Esophagus squamous epithelium (tissue), 5 donors: ENCODE results near the gene INSC. TPM values are rescaled to one million over a fixed set of nuclear protein-coding genes. Genes with fewer than 3 reads are reported as not detected.

Experiments
- DNase-seq: peaks from one replicate; lab custom pipeline; 2025; lab: John Stamatoyannopoulos, UW
- H3K27ac ChIP-seq, 4 donors: fragments of 200-600 bp; sonication (generic); one replicate each; pipeline ENCODE4 v1.5.1; 2016 to 2019; ENCODE audit warnings: mild to moderate bottlenecking in 1 of 4
- H3K27me3 ChIP-seq, 4 donors: fragments of 200-600 bp; sonication (generic); 1 replicate in 3 of 4; 2 replicates in 1 of 4; pipeline versions ENCODE4 v1.5.1 to v1.6.0; 2017 to 2021; ENCODE audit warnings: antibody characterized with exemption in 1 of 4
- H3K36me3 ChIP-seq, 3 donors: fragments of 200-600 bp; sonication (generic); one replicate each; pipeline ENCODE4 v1.5.1; 2016 to 2019
- H3K4me1 ChIP-seq, 3 donors: fragments of 200-600 bp; sonication (generic); one replicate each; pipeline ENCODE4 v1.5.1; 2017 to 2019
- H3K4me3 ChIP-seq, 4 donors: fragments of 200-600 bp; sonication (generic); 1 replicate in 3 of 4; 2 replicates in 1 of 4; pipeline ENCODE4 v1.5.1; 2016 to 2019; ENCODE audit warnings: mild to moderate bottlenecking in 2 of 4, moderate library complexity in 1 of 4
- H3K9me3 ChIP-seq, 3 donors: fragments of 200-600 bp; sonication (generic); one replicate each; pipeline ENCODE4 v1.5.1; 2016 to 2019
- CTCF ChIP-seq, 6 experiments: fragments of 450-650 bp in 4 of 6; fragments of 200-600 bp in 2 of 6; sonication (generic) in 2 of 6; IDR thresholded peaks; one replicate each; pipeline ENCODE4 v1.5.1; 2016 to 2019; ENCODE audit warnings: antibody characterized with exemption in 6 of 6, mild to moderate bottlenecking in 4 of 6, moderate library complexity in 4 of 6
- POLR2A ChIP-seq, 4 donors: fragments of 450-650 bp; IDR thresholded peaks; one replicate each; pipeline ENCODE4 v1.6.1; 2017; ENCODE audit warnings: antibody characterized with exemption in 4 of 4, mild to moderate bottlenecking in 4 of 4, moderate library complexity in 3 of 4
- WGBS, 2 donors: methylation state at CpG; one replicate each; pipeline ENCODE4 v1.1.5; 2018; 5-methylcytosine and 5-hydroxymethylcytosine counted together
- intact Hi-C: fragments of 100-400 bp; cut with DNase I; formaldehyde crosslinking; loops from one replicate; pipeline ENCODE4 v1.15.0; 2022
- total RNA-seq, 4 donors: library from RNA; depleted of rRNA; stranded (reverse); fragments of >200 nt; gene quantifications; one replicate each; pipeline ENCODE4 v1.1.0, GENCODE V29; 2016
- donor health status: DM: yes; HTN: yes; CAD: no.

Gene INSC
- total RNA-seq, 4 donors from 2014 or later = 0.30 to 0.38 TPM; not detected in 2

- no peaks in the 10 kb centered on the region for H3K4me1 ChIP-seq
- no peaks in the 10 kb centered on the region for H3K27me3 ChIP-seq
- H3K27ac ChIP-seq = no peak overlapping the region
- intact Hi-C loops = no loop called here
- no peaks in the 10 kb centered on the region for H3K9me3 ChIP-seq
- WGBS, 2 donors = 42 to 62% methylated on average over 2 of the region's 2 CpGs
- no peak overlapping the region for H3K4me3 ChIP-seq
- no peak for DNase-seq
- TF ChIP-seq POLR2A (IDR thresholded peaks at IDR 0.05) (no peak), CTCF (IDR thresholded peaks at IDR 0.05) (no peak)
- no peaks in the 10 kb centered on the region for H3K36me3 ChIP-seq
These were observed 83.6 kb downstream of the INSC start for GRCh38 chr11:15198284-15198683.

GRCh38 chr11:15199693-15200092, 85.0 kb downstream of the INSC start:
- no peaks in the 10 kb centered on the region for H3K27me3 ChIP-seq
- no peaks in the 10 kb centered on the region for H3K4me1 ChIP-seq
- 47 to 52% methylated on average over 2 to 3 of the region's 3 CpGs for WGBS, 2 donors
- H3K36me3 ChIP-seq = no peaks in the 10 kb centered on the region
- H3K4me3 ChIP-seq = no peak overlapping the region
- intact Hi-C loops = no loop called here
- TF ChIP-seq POLR2A (IDR thresholded peaks at IDR 0.05) (no peak), CTCF (IDR thresholded peaks at IDR 0.05) (no peak)
- no peak for DNase-seq
- H3K9me3 ChIP-seq = no peaks in the 10 kb centered on the region
- H3K27ac ChIP-seq = no peak overlapping the region

GRCh38 chr11:15200696-15201095, 86.0 kb downstream of the INSC start:
- 89 to 91% methylated on average over 5 to 9 of the region's 12 CpGs for WGBS, 2 donors
- H3K36me3 ChIP-seq = no peaks in the 10 kb centered on the region
- TF ChIP-seq POLR2A (IDR thresholded peaks at IDR 0.05) (no peak), CTCF (IDR thresholded peaks at IDR 0.05) (no peak)
- DNase-seq = no peak
- H3K27me3 ChIP-seq = no peaks in the 10 kb centered on the region
- H3K4me1 ChIP-seq = no peaks in the 10 kb centered on the region
- H3K9me3 ChIP-seq = no peaks in the 10 kb centered on the region
- H3K27ac ChIP-seq = no peak overlapping the region
- H3K4me3 ChIP-seq = no peak overlapping the region
- intact Hi-C loops = no loop called here

GRCh38 chr11:15201586-15201985, 86.9 kb downstream of the INSC start:
- Histone ChIP-seq H3K27ac (no peak overlapping the region), H3K36me3 (no peaks in the 10 kb centered on the region), H3K9me3 (no peaks in the 10 kb centered on the region), H3K27me3 (no peaks in the 10 kb centered on the region), H3K4me1 (no peaks in the 10 kb centered on the region), H3K4me3 (no peak overlapping the region)
- WGBS, 2 donors = 83 to 100% methylated on average over 3 to 4 of the region's 4 CpGs
- TF ChIP-seq POLR2A (IDR thresholded peaks at IDR 0.05) = no peak
- no peak for TF ChIP-seq CTCF (IDR thresholded peaks at IDR 0.05)
- DNase-seq = no peak
- intact Hi-C loops = no loop called here

GRCh38 chr11:15202626-15203025, 87.9 kb downstream of the INSC start:
- Histone ChIP-seq H3K36me3 (no peaks in the 10 kb centered on the region), H3K27ac (no peak overlapping the region), H3K9me3 (no peaks in the 10 kb centered on the region), H3K4me3 (no peak overlapping the region), H3K4me1 (no peaks in the 10 kb centered on the region), H3K27me3 (no peaks in the 10 kb centered on the region)
- intact Hi-C loops = no loop called here
- TF ChIP-seq POLR2A (IDR thresholded peaks at IDR 0.05) (no peak), CTCF (IDR thresholded peaks at IDR 0.05) (no peak)
- no peak for DNase-seq
- 50 to 54% methylated on average over 5 of the region's 5 CpGs for WGBS, 2 donors
